Panc1 (cell line): ENCODE measurements around the gene ZMYM5. TPM values are rescaled to one million over a fixed set of nuclear protein-coding genes. Genes with fewer than 3 reads are reported as not detected.
"Not testable (repeated sequence)": the region's sequence is repeated elsewhere in the genome, so short reads cannot be mapped to it uniquely, and the experiment has no call there.

Experiments
- ATAC-seq: fragments of 200-7000 bp; cut with Tn5 transposase; 2 replicates; pipeline ENCODE4 v1.9.1; 2020; ENCODE audit warnings: mild to moderate bottlenecking, moderate library complexity
- BruUV-seq: library from RNA; stranded (reverse); fragments of 400-500 nt; replicated peaks from 2 replicates; lab custom pipeline; 2021; lab: Mats Ljungman, UMichigan
- CTCF ChIA-PET: fragments of 300-600 bp; sonication (Branson Sonifier 250); formaldehyde crosslinking; loops from one replicate; lab custom pipeline; 2022; ENCODE audit warnings: antibody characterized with exemption; lab: Charles Lee
- POLR2A ChIA-PET: fragments of 300-600 bp; sonication (Branson Sonifier 250); formaldehyde crosslinking; loops from one replicate; lab custom pipeline; 2022; ENCODE audit warnings: antibody characterized with exemption; lab: Charles Lee
- DNase-seq: peaks from one replicate; pipeline ENCODE4 v3.0.0-alpha.2; 2010; ENCODE audit warnings: low read depth, low spot score
- H3K27ac ChIP-seq: 2 replicates; pipeline ENCODE4 v1.5.1; 2011; ENCODE audit warnings: mild to moderate bottlenecking, low read length, inconsistent platforms
- H3K27me3 ChIP-seq: fragments of 200-500 bp; sonication (Bioruptor generic); 2 replicates; pipeline ENCODE4 v1.6.0; 2014; ENCODE audit warnings: low read length, inconsistent platforms; ENCODE audit not compliant: control insufficient read depth, insufficient read depth
- H3K36me3 ChIP-seq: fragments of 200-500 bp; sonication (Bioruptor generic); 2 replicates; pipeline ENCODE4 v1.5.1; 2014; ENCODE audit warnings: inconsistent platforms, mild to moderate bottlenecking, low read length, moderate library complexity; ENCODE audit not compliant: control insufficient read depth, insufficient read depth
- H3K4me1 ChIP-seq: 2 replicates; pipeline ENCODE4 v1.5.1; 2011; ENCODE audit warnings: inconsistent platforms, mild to moderate bottlenecking, low read length, moderate library complexity; ENCODE audit not compliant: control insufficient read depth, insufficient read depth
- H3K4me3 ChIP-seq, 2 experiments: 2 replicates each; pipeline ENCODE4 v1.5.1; 2011 to 2012; ENCODE audit warnings: low read depth in 2 of 2, low read length in 2 of 2, mild to moderate bottlenecking in 2 of 2, inconsistent platforms in 1 of 2, moderate library complexity in 1 of 2
- H3K9me3 ChIP-seq: fragments of 200-500 bp; sonication (Bioruptor generic); 2 replicates; pipeline ENCODE4 v1.5.1; 2014; ENCODE audit warnings: low read depth, mild to moderate bottlenecking, inconsistent platforms, low read length, moderate library complexity; ENCODE audit not compliant: control insufficient read depth, insufficient read depth
- POLR2AphosphoS5 ChIP-seq: IDR thresholded peaks from 2 replicates; pipeline ENCODE4 v1.6.1; 2012; ENCODE audit warnings: mild to moderate bottlenecking, low read depth, low read length, moderate library complexity
- SIN3A ChIP-seq: IDR thresholded peaks from 2 replicates; pipeline ENCODE4 v1.6.1; 2012; ENCODE audit warnings: low read depth, mild to moderate bottlenecking, low read length, moderate library complexity, borderline replicate concordance; ENCODE audit not compliant: insufficient read depth
- TCF7L2 ChIP-seq: IDR thresholded peaks from 2 replicates; pipeline ENCODE4 v1.6.1; 2011; ENCODE audit warnings: mild to moderate bottlenecking, low read depth, low read length, inconsistent platforms
- in situ Hi-C: cut with HindIII; loops from 2 replicates; pipeline ENCODE4 v1.10.0; 2016; ENCODE audit warnings: low sequenced_read_pairs, low pct_unique_long_range_greater_than_20kb
- intact Hi-C: fragments of 100-400 bp; cut with micrococcal nuclease; formaldehyde crosslinking; loops from one replicate; pipeline ENCODE4 v1.10.0; 2022; ENCODE audit not compliant: unreplicated experiment
- total RNA-seq: library from RNA; stranded (reverse); gene quantifications from one replicate; pipeline ENCODE4 v1.2.1, GENCODE V29; 2021; ENCODE audit not compliant: unreplicated experiment
- TF ChIP-seq, protein P1 (sequence below), 2 experiments: IDR thresholded peaks; 2 replicates each; pipeline ENCODE4 v1.6.1; 2011 to 2012; ENCODE audit warnings: low read depth in 2 of 2, control low read depth in 1 of 2, low read length in 1 of 2, mild to moderate bottlenecking in 1 of 2, moderate library complexity in 1 of 2; ENCODE audit not compliant: insufficient read depth in 1 of 2
- TF ChIP-seq, protein P2 (sequence below): fragments of 450-650 bp; IDR thresholded peaks from 2 replicates; pipeline ENCODE4 v1.5.1; 2017; ENCODE audit warnings: mild to moderate bottlenecking

The ZMYM5 gene
- total RNA-seq, 1 experiment from 2014 or later = 11.8 TPM

DNA sequence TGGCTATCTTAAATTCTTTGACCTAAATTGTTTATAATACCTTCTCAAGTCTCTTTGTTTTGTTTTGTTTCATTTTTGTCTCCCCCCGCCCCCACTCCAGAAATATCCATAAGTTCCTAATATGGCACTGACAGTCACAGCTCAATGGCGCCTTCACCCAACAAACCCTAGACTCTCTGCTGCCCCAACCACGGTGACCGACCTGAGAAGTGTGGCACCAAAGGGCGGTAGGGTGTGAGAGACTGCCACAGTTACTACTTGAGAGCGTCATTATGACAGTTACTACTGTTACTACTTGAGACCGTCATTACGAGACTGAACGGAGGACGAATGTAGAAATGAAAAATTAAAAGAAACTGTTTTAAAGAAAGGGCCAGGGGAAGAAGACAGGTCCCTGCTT lies 46.3 kb downstream of the ZMYM5 start:
- ATAC-seq (no peak), DNase-seq (no peak)
- BruUV-seq = no TSS peak
- POLR2A ChIA-PET = no interaction called here
- no peaks in the 10 kb centered on the region for H3K9me3 ChIP-seq
- no peak overlapping the region for H3K4me3 ChIP-seq
- in situ Hi-C loops (no loop called here), intact Hi-C loops (no loop called here)
- CTCF ChIA-PET = no interaction called here
- no peaks in the 10 kb centered on the region for H3K27me3 ChIP-seq
- no peak overlapping the region for H3K27ac ChIP-seq
- no peaks in the 10 kb centered on the region for H3K4me1 ChIP-seq
- TF ChIP-seq TCF7L2 = no peak
- TF ChIP-seq, protein P1, sequence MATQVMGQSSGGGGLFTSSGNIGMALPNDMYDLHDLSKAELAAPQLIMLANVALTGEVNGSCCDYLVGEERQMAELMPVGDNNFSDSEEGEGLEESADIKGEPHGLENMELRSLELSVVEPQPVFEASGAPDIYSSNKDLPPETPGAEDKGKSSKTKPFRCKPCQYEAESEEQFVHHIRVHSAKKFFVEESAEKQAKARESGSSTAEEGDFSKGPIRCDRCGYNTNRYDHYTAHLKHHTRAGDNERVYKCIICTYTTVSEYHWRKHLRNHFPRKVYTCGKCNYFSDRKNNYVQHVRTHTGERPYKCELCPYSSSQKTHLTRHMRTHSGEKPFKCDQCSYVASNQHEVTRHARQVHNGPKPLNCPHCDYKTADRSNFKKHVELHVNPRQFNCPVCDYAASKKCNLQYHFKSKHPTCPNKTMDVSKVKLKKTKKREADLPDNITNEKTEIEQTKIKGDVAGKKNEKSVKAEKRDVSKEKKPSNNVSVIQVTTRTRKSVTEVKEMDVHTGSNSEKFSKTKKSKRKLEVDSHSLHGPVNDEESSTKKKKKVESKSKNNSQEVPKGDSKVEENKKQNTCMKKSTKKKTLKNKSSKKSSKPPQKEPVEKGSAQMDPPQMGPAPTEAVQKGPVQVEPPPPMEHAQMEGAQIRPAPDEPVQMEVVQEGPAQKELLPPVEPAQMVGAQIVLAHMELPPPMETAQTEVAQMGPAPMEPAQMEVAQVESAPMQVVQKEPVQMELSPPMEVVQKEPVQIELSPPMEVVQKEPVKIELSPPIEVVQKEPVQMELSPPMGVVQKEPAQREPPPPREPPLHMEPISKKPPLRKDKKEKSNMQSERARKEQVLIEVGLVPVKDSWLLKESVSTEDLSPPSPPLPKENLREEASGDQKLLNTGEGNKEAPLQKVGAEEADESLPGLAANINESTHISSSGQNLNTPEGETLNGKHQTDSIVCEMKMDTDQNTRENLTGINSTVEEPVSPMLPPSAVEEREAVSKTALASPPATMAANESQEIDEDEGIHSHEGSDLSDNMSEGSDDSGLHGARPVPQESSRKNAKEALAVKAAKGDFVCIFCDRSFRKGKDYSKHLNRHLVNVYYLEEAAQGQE (IDR thresholded peaks at IDR 0.05; ENCODE audit: insufficient read depth in 1 of 2, low read depth in 2 of 2, low read length in 1 of 2) = no peak
- TF ChIP-seq SIN3A = no peak
- TF ChIP-seq, protein P2, sequence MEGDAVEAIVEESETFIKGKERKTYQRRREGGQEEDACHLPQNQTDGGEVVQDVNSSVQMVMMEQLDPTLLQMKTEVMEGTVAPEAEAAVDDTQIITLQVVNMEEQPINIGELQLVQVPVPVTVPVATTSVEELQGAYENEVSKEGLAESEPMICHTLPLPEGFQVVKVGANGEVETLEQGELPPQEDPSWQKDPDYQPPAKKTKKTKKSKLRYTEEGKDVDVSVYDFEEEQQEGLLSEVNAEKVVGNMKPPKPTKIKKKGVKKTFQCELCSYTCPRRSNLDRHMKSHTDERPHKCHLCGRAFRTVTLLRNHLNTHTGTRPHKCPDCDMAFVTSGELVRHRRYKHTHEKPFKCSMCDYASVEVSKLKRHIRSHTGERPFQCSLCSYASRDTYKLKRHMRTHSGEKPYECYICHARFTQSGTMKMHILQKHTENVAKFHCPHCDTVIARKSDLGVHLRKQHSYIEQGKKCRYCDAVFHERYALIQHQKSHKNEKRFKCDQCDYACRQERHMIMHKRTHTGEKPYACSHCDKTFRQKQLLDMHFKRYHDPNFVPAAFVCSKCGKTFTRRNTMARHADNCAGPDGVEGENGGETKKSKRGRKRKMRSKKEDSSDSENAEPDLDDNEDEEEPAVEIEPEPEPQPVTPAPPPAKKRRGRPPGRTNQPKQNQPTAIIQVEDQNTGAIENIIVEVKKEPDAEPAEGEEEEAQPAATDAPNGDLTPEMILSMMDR = no peak
- no peaks in the 10 kb centered on the region for H3K36me3 ChIP-seq

DNA sequence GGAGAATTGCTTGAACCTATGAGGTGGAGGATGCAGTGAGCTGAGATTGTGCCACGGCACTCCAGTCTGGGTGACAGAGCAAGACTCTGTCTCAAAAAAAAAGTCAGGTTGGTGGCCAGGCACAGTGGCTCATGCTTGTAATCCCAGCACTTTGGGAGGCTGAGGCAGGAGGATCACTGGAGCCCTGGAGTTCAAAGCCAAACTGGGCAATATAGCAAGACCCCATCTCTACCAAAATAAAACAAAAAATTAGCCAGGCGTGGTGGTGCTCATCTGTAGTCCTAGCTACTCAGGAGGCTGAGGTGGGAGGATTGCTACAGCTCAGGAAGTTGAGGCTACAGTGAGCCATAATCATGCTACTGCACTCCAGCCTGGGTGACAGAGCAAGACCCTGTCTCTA lies 47.6 kb downstream of the ZMYM5 start:
- POLR2A ChIA-PET, CTCF ChIA-PET, DNase-seq, BruUV-seq, H3K36me3 ChIP-seq, H3K4me1 ChIP-seq, ATAC-seq, H3K4me3 ChIP-seq, H3K27ac ChIP-seq, H3K27me3 ChIP-seq, H3K9me3 ChIP-seq, intact Hi-C loops, in situ Hi-C loops: not testable (repeated sequence)

DNA sequence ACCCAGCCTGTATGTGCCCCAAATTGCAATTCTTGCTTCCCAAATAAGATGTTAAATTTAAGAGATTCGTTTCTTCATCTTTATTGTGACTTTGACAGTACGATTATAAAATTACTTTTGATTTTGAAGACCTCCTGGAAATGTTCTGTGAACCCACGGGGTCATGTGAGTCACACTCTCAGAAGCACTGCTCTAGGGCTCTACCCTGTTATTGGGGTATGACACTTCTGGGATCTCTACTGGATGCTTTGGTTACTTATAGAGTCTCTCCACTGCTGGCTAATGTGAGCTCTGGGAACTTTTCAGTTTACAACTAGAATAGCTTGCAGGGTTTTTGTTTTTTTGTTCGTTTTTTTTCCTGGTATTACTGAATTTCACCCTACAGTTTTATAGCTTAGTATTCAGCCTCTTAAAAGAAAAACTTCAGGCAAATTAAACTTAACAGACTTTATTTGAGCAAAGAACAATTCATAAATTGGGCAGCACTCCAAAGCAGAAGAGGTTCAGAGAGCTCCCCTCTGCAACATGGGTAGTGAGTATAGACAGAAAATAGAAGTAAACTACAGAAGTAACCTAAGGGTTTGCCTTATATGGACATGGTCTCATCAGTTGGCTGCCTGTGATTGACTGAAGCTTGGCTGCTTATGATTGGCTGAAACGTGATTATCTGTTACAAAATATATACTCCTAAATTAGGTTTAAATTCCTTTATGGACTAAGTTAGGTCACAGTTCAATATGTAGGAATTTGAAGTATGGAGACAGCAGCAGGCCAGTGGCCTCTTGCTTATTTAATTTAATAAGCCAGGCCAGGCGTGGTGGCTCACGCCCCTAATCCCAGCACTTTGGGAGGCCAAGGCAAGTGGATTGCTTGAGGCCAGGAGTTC lies 52.2 kb downstream of the ZMYM5 start:
- BruUV-seq = TSS peak; percentile 67
- TF ChIP-seq, protein P1 (IDR thresholded peaks at IDR 0.05; ENCODE audit: insufficient read depth in 1 of 2, low read depth in 2 of 2, low read length in 1 of 2) = no peak
- TF ChIP-seq SIN3A = no peak
- no peak for TF ChIP-seq TCF7L2
- TF ChIP-seq, protein P2 = no peak
- TF ChIP-seq POLR2AphosphoS5 = no peak
- H3K27ac ChIP-seq = no peak overlapping the region
- no peaks in the 10 kb centered on the region for H3K4me1 ChIP-seq
- POLR2A ChIA-PET = no interaction called here
- ATAC-seq (no peak), DNase-seq (no peak)
- intact Hi-C loops (no loop called here), in situ Hi-C loops (no loop called here)
- no peaks in the 10 kb centered on the region for H3K27me3 ChIP-seq
- H3K9me3 ChIP-seq = no peaks in the 10 kb centered on the region
- no peak overlapping the region for H3K4me3 ChIP-seq
- CTCF ChIA-PET = no interaction called here
- no peaks in the 10 kb centered on the region for H3K36me3 ChIP-seq
